Loucy (cell line): ENCODE data around the gene AKAP13.

Source experiments
- EZH2phosphoT487 ChIP-seq: fragments of 200-600 bp; IDR thresholded peaks from 2 replicates; pipeline ENCODE4 v1.6.1; 2018; ENCODE audit warnings: antibody characterized with exemption, mild to moderate bottlenecking, moderate library complexity, borderline replicate concordance
- TF ChIP-seq, protein P1 (sequence below): fragments of 200-600 bp; sonication (generic); conservative IDR thresholded peaks from 2 replicates; pipeline ENCODE4 v1.5.1; 2014; ENCODE audit warnings: mild to moderate bottlenecking, antibody characterized with exemption, low read length

DNA sequence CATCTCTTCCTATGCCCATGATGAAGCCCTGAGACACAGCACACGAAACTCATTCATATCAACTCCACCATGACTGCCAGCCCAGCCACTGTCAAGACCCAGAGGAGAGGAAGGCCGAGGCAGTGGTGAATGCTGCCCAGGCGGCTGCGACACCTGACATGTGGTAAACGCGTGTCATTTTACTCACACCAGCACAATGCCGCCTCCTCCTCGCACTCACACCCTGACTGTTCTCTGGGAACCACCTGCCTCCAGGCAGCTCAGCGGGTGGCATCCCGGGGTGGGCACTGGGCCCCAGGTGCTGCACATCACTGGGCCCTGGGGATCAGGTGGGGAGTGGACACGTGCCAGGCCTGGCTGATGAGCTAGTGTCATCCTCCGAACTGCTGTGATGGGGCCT, 392.8 kb downstream of the AKAP13 start:
- TF ChIP-seq, protein P1, sequence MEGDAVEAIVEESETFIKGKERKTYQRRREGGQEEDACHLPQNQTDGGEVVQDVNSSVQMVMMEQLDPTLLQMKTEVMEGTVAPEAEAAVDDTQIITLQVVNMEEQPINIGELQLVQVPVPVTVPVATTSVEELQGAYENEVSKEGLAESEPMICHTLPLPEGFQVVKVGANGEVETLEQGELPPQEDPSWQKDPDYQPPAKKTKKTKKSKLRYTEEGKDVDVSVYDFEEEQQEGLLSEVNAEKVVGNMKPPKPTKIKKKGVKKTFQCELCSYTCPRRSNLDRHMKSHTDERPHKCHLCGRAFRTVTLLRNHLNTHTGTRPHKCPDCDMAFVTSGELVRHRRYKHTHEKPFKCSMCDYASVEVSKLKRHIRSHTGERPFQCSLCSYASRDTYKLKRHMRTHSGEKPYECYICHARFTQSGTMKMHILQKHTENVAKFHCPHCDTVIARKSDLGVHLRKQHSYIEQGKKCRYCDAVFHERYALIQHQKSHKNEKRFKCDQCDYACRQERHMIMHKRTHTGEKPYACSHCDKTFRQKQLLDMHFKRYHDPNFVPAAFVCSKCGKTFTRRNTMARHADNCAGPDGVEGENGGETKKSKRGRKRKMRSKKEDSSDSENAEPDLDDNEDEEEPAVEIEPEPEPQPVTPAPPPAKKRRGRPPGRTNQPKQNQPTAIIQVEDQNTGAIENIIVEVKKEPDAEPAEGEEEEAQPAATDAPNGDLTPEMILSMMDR, result no peak
- TF ChIP-seq EZH2phosphoT487, result no peak
